SK-N-SH (cell line): ENCODE data around the gene UNK. TPM values are rescaled to one million over a fixed set of nuclear protein-coding genes. Genes with fewer than 3 reads are reported as not detected.

Experiments
- CTCF ChIA-PET: fragments of 300-600, 350-600 bp; formaldehyde crosslinking; extraction: SDS; loops from one replicate; lab custom pipeline; 2021; lab: Yijun Ruan, JAX
- POLR2A ChIA-PET: fragments of 350-600 bp; sonication (Branson Sonifier 250); formaldehyde crosslinking; extraction: SDS; loops from one replicate; lab custom pipeline; 2020; ENCODE audit warnings: antibody characterized with exemption, inconsistent platforms; lab: Yijun Ruan, JAX
- DNase-seq: peaks from one replicate; pipeline ENCODE4 v3.0.0; 2012
- H2AFZ ChIP-seq: fragments of 200-600 bp; sonication (generic); 2 replicates; pipeline ENCODE4 v1.8.1; 2016; ENCODE audit warnings: antibody characterized with exemption, mild to moderate bottlenecking, low read depth
- H3F3A ChIP-seq: fragments of 200-600 bp; sonication (generic); replicated peaks from 2 replicates; pipeline ENCODE3; 2016; ENCODE audit warnings: antibody characterized with exemption, mild to moderate bottlenecking; ENCODE audit not compliant: insufficient read depth
- H3K27ac ChIP-seq, 2 experiments: fragments of 200-500 bp in 1 of 2; fragments of 200-600 bp in 1 of 2; sonication (Bioruptor generic) in 1 of 2; sonication (generic), shearing (Covaris generic) in 1 of 2; 2 replicates each; pipeline versions ENCODE4 v1.5.1 to v1.6.1; 2014 to 2016; ENCODE audit warnings: low read depth in 2 of 2, inconsistent platforms in 1 of 2, low read length in 1 of 2, mild to moderate bottlenecking in 1 of 2, mixed read lengths in 1 of 2
- H3K27me3 ChIP-seq: fragments of 200-600 bp; sonication (generic), shearing (Covaris generic); 2 replicates; pipeline ENCODE4 v1.6.1; 2016; ENCODE audit warnings: mixed run types; ENCODE audit not compliant: insufficient read depth
- H3K36me3 ChIP-seq, 2 experiments: fragments of 200-500 bp in 1 of 2; fragments of 200-600 bp in 1 of 2; sonication (Bioruptor generic) in 1 of 2; sonication (generic) in 1 of 2; replicated peaks in 1 of 2; 2 replicates each; pipeline versions ENCODE3 to v1.5.1; 2014 to 2016; ENCODE audit warnings: low read length in 1 of 2, mild to moderate bottlenecking in 1 of 2; ENCODE audit not compliant: insufficient read depth in 2 of 2, control insufficient read depth in 1 of 2
- H3K4me1 ChIP-seq, 2 experiments: fragments of 200-500 bp in 1 of 2; fragments of 200-600 bp in 1 of 2; sonication (Bioruptor generic) in 1 of 2; sonication (generic), shearing (Covaris generic) in 1 of 2; 2 replicates each; pipeline versions ENCODE4 v1.5.1 to v1.6.1; 2014 to 2016; ENCODE audit warnings: low read depth in 1 of 2, low read length in 1 of 2, mixed run types in 1 of 2; ENCODE audit not compliant: insufficient read depth in 2 of 2, control insufficient read depth in 1 of 2
- H3K4me2 ChIP-seq: fragments of 200-600 bp; sonication (generic), shearing (Covaris generic); 2 replicates; pipeline ENCODE4 v1.6.1; 2017; ENCODE audit warnings: mixed run types
- H3K4me3 ChIP-seq, 2 experiments: fragments of 200-500 bp in 1 of 2; fragments of 200-600 bp in 1 of 2; sonication (Bioruptor generic) in 1 of 2; sonication (generic), shearing (Covaris generic) in 1 of 2; 2 replicates each; pipeline versions ENCODE4 v1.5.1 to v1.8.1; 2014 to 2016; ENCODE audit warnings: low read depth in 2 of 2, inconsistent platforms in 1 of 2, low read length in 1 of 2, mild to moderate bottlenecking in 1 of 2, mixed read lengths in 1 of 2, moderate library complexity in 1 of 2
- H3K79me2 ChIP-seq: fragments of 200-600 bp; sonication (generic); 2 replicates; pipeline ENCODE4 v1.8.1; 2017; ENCODE audit warnings: mild to moderate bottlenecking; ENCODE audit not compliant: insufficient read depth
- H3K9ac ChIP-seq: fragments of 200-600 bp; sonication (generic); 2 replicates; pipeline ENCODE4 v1.6.1; 2017; ENCODE audit warnings: mixed run types
- H3K9me2 ChIP-seq: fragments of 200-600 bp; sonication (generic); 2 replicates; pipeline ENCODE4 v1.6.1; 2017; ENCODE audit warnings: mixed run types
- H3K9me3 ChIP-seq: fragments of 200-600 bp; sonication (generic); 2 replicates; pipeline ENCODE4 v1.6.1; 2017; ENCODE audit warnings: mixed run types, mild to moderate bottlenecking, moderate library complexity
- H4K20me1 ChIP-seq: fragments of 200-600 bp; sonication (generic); 2 replicates; pipeline ENCODE4 v1.6.1; 2017; ENCODE audit warnings: mild to moderate bottlenecking, mixed run types; ENCODE audit not compliant: insufficient read depth
- CHD2 ChIP-seq: fragments of 150-350 bp; IDR thresholded peaks from 2 replicates; pipeline ENCODE4 v1.6.1; 2018; ENCODE audit warnings: low read length; ENCODE audit not compliant: partially characterized antibody
- CTCF ChIP-seq: fragments of 200-600 bp; sonication (generic); IDR thresholded peaks from 2 replicates; pipeline ENCODE4 v1.6.1; 2017; ENCODE audit warnings: antibody characterized with exemption, mild to moderate bottlenecking, moderate library complexity
- EP300 ChIP-seq, 2 experiments: IDR thresholded peaks; 2 replicates each; pipeline versions ENCODE4 v1.4.0 to v1.6.1; 2012; ENCODE audit warnings: borderline replicate concordance in 1 of 2, low read depth in 1 of 2, low read length in 1 of 2
- EZH2phosphoT487 ChIP-seq: fragments of 200-600 bp; sonication (generic); IDR thresholded peaks from 2 replicates; pipeline ENCODE4 v1.6.1; 2017; ENCODE audit warnings: low read depth, mixed run types, mild to moderate bottlenecking, antibody characterized with exemption, moderate library complexity, borderline replicate concordance
- FOSL2 ChIP-seq: IDR thresholded peaks from 2 replicates; pipeline ENCODE4 v1.4.0; 2012; ENCODE audit warnings: low read depth, mild to moderate bottlenecking, moderate library complexity, borderline replicate concordance
- FOXJ3 ChIP-seq: sonication (generic); formaldehyde crosslinking; IDR thresholded peaks from 2 replicates; pipeline ENCODE4 v1.5.1; 2020; ENCODE audit warnings: mild to moderate bottlenecking, missing genetic modification reagents
- FOXM1 ChIP-seq: IDR thresholded peaks from 2 replicates; pipeline ENCODE4 v1.4.0; 2012; ENCODE audit warnings: low read depth, mild to moderate bottlenecking
- GABPA ChIP-seq: IDR thresholded peaks from 2 replicates; pipeline ENCODE4 v1.4.0; 2012; ENCODE audit warnings: low read depth, mild to moderate bottlenecking
- GATA2 ChIP-seq: sonication (generic); formaldehyde crosslinking; IDR thresholded peaks from 2 replicates; pipeline ENCODE4 v1.5.0; 2020; ENCODE audit warnings: mild to moderate bottlenecking, missing genetic modification reagents
- JUND ChIP-seq: IDR thresholded peaks from 2 replicates; pipeline ENCODE4 v1.4.0; 2012
- MAX ChIP-seq: IDR thresholded peaks from 2 replicates; pipeline ENCODE4 v1.4.0; 2012; ENCODE audit warnings: low read depth
- MEF2A ChIP-seq: IDR thresholded peaks from 2 replicates; pipeline ENCODE4 v1.4.0; 2012; ENCODE audit warnings: low read depth, borderline replicate concordance
- PBX3 ChIP-seq: IDR thresholded peaks from 2 replicates; pipeline ENCODE4; 2012
- POLR2AphosphoS5 ChIP-seq: IDR thresholded peaks from 2 replicates; pipeline ENCODE4 v1.6.1; 2012; ENCODE audit warnings: low read depth, low read length
- RAD21 ChIP-seq: IDR thresholded peaks from 2 replicates; pipeline ENCODE4 v1.6.1; 2012; ENCODE audit warnings: mild to moderate bottlenecking, low read length
- RCOR1 ChIP-seq: fragments of 150-350 bp; IDR thresholded peaks from 2 replicates; pipeline ENCODE4 v1.6.1; 2017; ENCODE audit warnings: antibody characterized with exemption, low read length
- RXRA ChIP-seq: IDR thresholded peaks from 2 replicates; pipeline ENCODE4 v1.4.0; 2012; ENCODE audit warnings: low read depth, mild to moderate bottlenecking, borderline replicate concordance
- SIN3A ChIP-seq: IDR thresholded peaks from 2 replicates; pipeline ENCODE4 v1.6.1; 2012; ENCODE audit warnings: low read depth, mild to moderate bottlenecking, low read length, moderate library complexity, borderline replicate concordance
- TCF12 ChIP-seq: IDR thresholded peaks from 2 replicates; pipeline ENCODE4 v1.4.0; 2012
- USF2 ChIP-seq: fragments of 150-350 bp; IDR thresholded peaks from 2 replicates; pipeline ENCODE4 v1.6.1; 2017; ENCODE audit warnings: antibody characterized with exemption, low read length, low read depth, borderline replicate concordance
- WGBS: methylation state at CpG from one replicate; pipeline ENCODE4 v1.1.6; 2017; ENCODE audit warnings: low lambda C conversion rate; 5-methylcytosine and 5-hydroxymethylcytosine counted together
- polyA plus RNA-seq, 3 experiments: library from polyadenylated mRNA; depleted of rRNA; stranded (reverse); fragments of >200 nt; gene quantifications; 2 replicates each; pipeline ENCODE4 v1.2.3, GENCODE V29; 2012

UNK gene
- polyA plus RNA-seq, 1 of the 3 experiments (the other 2 are of a cell fraction): 24.8 TPM

- no peak for TF ChIP-seq PBX3
- TF ChIP-seq MAX: no peak
- no peak for TF ChIP-seq MEF2A
These were observed 45.4 kb upstream of the UNK start (continued) for GRCh38 chr17:75739174-75739573.

GRCh38 chr17:75739801-75740200, 44.8 kb upstream of the UNK start:
- no peak overlapping the region for H3K27ac ChIP-seq
- no peaks in the 10 kb centered on the region for H4K20me1 ChIP-seq
- ChIA-PET CTCF (interaction anchor here (1.1 to 31.4 kb wide), 4 partner anchors 6 to 107 kb away, joined by 3 to 1370 read pairs (median 218); partner anchors contain the start of gene SMIM5), POLR2A (no interaction called here)
- H3K9me2 ChIP-seq: no peaks in the 10 kb centered on the region
- H3K79me2 ChIP-seq: no peaks in the 10 kb centered on the region
- no peak for DNase-seq
- H3K36me3 ChIP-seq: no peaks in the 10 kb centered on the region
- no peaks in the 10 kb centered on the region for H3K27me3 ChIP-seq
- H3F3A ChIP-seq: no peaks in the 10 kb centered on the region
- no peaks in the 10 kb centered on the region; a peak in 1 of 4 replicates for H3K4me1 ChIP-seq
- no peak for TF ChIP-seq RCOR1
- TF ChIP-seq, all 33 proteins: peak for 0
- Histone ChIP-seq H2AFZ (no peak overlapping the region), H3K4me3 (no peak overlapping the region), H3K4me2 (no peak overlapping the region), H3K9ac (no peak overlapping the region), H3K9me3 (no peaks in the 10 kb centered on the region)
- WGBS: 97% methylated on average over 12 of the region's 14 CpGs

- ChIA-PET POLR2A (no interaction called here), CTCF (interaction anchor here (3.5 to 31.4 kb wide), 4 partner anchors 6 to 107 kb away, joined by 16 to 1370 read pairs (median 358); partner anchors contain the start of gene SMIM5)
- Histone ChIP-seq H3K36me3 (no peaks in the 10 kb centered on the region), H3K4me1 (no peaks in the 10 kb centered on the region; a peak in 1 of 4 replicates), H4K20me1 (no peaks in the 10 kb centered on the region), H3K4me3 (no peak overlapping the region), H3K27ac (no peak overlapping the region), H3K9me3 (no peaks in the 10 kb centered on the region), H3K9me2 (no peaks in the 10 kb centered on the region), H3K27me3 (no peaks in the 10 kb centered on the region), H3K79me2 (no peaks in the 10 kb centered on the region), H3F3A (no peaks in the 10 kb centered on the region), H2AFZ (no peak overlapping the region), H3K9ac (no peak overlapping the region), H3K4me2 (no peak overlapping the region)
- DNase-seq: no peak
- WGBS: 91% methylated on average over 15 of the region's 17 CpGs
- TF ChIP-seq FOXM1: no peak
- TF ChIP-seq EZH2phosphoT487: no peak
- TF ChIP-seq RXRA: no peak
- TF ChIP-seq FOSL2: no peak
- TF ChIP-seq JUND: no peak
- TF ChIP-seq FOXJ3: no peak
- no peak for TF ChIP-seq GATA2 (CRISPR knock-in tag)
- TF ChIP-seq GABPA: no peak
- no peak for TF ChIP-seq CHD2
- no peak for TF ChIP-seq RAD21
- TF ChIP-seq MAX: no peak
- TF ChIP-seq POLR2AphosphoS5: no peak
- no peak for TF ChIP-seq TCF12
- no peak for TF ChIP-seq SIN3A
- no peak for TF ChIP-seq MEF2A
- TF ChIP-seq CTCF: no peak
- no peak for TF ChIP-seq USF2
- TF ChIP-seq EP300 (IDR thresholded peaks at IDR 0.05; ENCODE audit: borderline replicate concordance in 1 of 2, low read depth in 1 of 2, low read length in 1 of 2): no peak
These were observed 44.4 kb upstream of the UNK start for GRCh38 chr17:75740215-75740614.
